Osteoblast (primary cell): ENCODE results near the gene RAMP3. TPM values are rescaled to one million over a fixed set of nuclear protein-coding genes. Genes with fewer than 3 reads are reported as not detected.

ENCODE experiments used
- DNase-seq: peaks from one replicate; pipeline ENCODE4 v3.0.0; 2011; ENCODE audit warnings: low spot score, mixed read lengths; ENCODE audit not compliant: insufficient read length; ENCODE audit errors: missing footprints
- H2AFZ ChIP-seq: 2 replicates; pipeline ENCODE4 v1.6.0; 2011; ENCODE audit warnings: mild to moderate bottlenecking, low read length
- H3K27ac ChIP-seq: 2 replicates; pipeline ENCODE4 v1.5.1; 2011; ENCODE audit warnings: mild to moderate bottlenecking, low read depth, low read length, moderate library complexity
- H3K27me3 ChIP-seq: 2 replicates; pipeline ENCODE4 v1.6.0; 2012; ENCODE audit warnings: mild to moderate bottlenecking, control low read depth, inconsistent platforms, low read length, moderate library complexity; ENCODE audit not compliant: insufficient read depth
- H3K36me3 ChIP-seq: 2 replicates; pipeline ENCODE4 v1.5.1; 2011; ENCODE audit warnings: mild to moderate bottlenecking, low read length, control low read depth, moderate library complexity; ENCODE audit not compliant: insufficient read depth
- H3K4me1 ChIP-seq: 2 replicates; pipeline ENCODE4 v1.5.1; 2011; ENCODE audit warnings: mild to moderate bottlenecking, low read length, control low read depth, moderate library complexity; ENCODE audit not compliant: insufficient read depth
- H3K4me2 ChIP-seq: 2 replicates; pipeline ENCODE4 v1.6.0; 2011; ENCODE audit warnings: mild to moderate bottlenecking, low read length; ENCODE audit not compliant: insufficient read depth
- H3K4me3 ChIP-seq: fragments of 200-600 bp; sonication (generic); 3 replicates; pipeline ENCODE4 v1.5.1; 2012; ENCODE audit warnings: mild to moderate bottlenecking, low read length, inconsistent platforms; ENCODE audit not compliant: insufficient read depth
- H3K79me2 ChIP-seq: 2 replicates; pipeline ENCODE4 v1.6.0; 2012; ENCODE audit warnings: mild to moderate bottlenecking, low read length, control low read depth, inconsistent platforms; ENCODE audit not compliant: insufficient read depth
- H3K9me3 ChIP-seq: 2 replicates; pipeline ENCODE4 v1.5.1; 2011; ENCODE audit warnings: low read depth, low read length, control low read depth
- H4K20me1 ChIP-seq: 2 replicates; pipeline ENCODE4 v1.6.0; 2012; ENCODE audit warnings: mild to moderate bottlenecking, low read length, control low read depth; ENCODE audit not compliant: insufficient read depth
- CTCF ChIP-seq: IDR thresholded peaks from 2 replicates; pipeline ENCODE4 v1.5.1; 2011; ENCODE audit warnings: mild to moderate bottlenecking, low read depth, low read length, moderate library complexity; ENCODE audit errors: extremely low read depth
- total RNA-seq: library from RNA; depleted of rRNA; stranded (reverse); fragments of >200 nt; gene quantifications from 2 replicates; pipeline ENCODE4 v1.2.3, GENCODE V29; 2012

Gene RAMP3
- total RNA-seq, 1 donor, result not detected

DNA sequence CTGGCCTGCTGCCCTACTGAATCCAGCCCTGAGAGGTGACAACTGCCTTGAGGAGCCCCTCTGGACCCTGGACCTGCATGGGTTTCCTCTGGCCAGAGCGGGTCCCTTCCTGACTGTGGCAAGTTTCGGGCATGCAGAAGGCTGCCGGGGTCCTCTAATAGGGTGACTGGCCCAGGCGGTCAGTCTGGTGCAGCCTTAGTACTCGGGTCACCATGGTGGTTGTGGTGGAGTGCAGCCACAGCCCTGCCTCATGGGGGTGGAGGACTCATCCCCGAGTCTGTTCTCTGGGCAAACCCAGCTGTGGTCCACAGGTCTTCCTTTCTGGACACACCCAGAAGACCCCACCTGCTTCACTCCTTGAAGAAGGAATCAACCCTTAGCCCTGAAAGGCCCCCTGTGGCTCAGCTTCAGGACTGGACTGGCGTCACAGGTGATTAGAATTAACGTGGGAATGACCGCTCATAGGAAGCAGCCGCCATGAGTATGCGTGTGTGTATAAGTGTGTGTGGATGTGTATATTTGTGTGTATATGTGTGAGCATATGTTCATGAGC lies 28.7 kb downstream of the RAMP3 start:
- Histone ChIP-seq H3K9me3 (no peaks in the 10 kb centered on the region), H3K79me2 (no peaks in the 10 kb centered on the region), H2AFZ (no peak overlapping the region), H3K4me2 (no peak overlapping the region), H3K36me3 (no peaks in the 10 kb centered on the region), H3K4me3 (no peak overlapping the region), H3K27ac (no peak overlapping the region), H4K20me1 (no peaks in the 10 kb centered on the region), H3K4me1 (no peaks in the 10 kb centered on the region), H3K27me3 (peaks cover 6% of the 10 kb centered on the region)
- TF ChIP-seq CTCF, result no peak
- DNase-seq, result peak; percentile 71

- H3K27me3 ChIP-seq, result peaks cover 13% of the 10 kb centered on the region
- no peak for TF ChIP-seq CTCF
Observed at GRCh38 chr7:45187089-45187945, 29.7 kb downstream of the RAMP3 start.

DNA sequence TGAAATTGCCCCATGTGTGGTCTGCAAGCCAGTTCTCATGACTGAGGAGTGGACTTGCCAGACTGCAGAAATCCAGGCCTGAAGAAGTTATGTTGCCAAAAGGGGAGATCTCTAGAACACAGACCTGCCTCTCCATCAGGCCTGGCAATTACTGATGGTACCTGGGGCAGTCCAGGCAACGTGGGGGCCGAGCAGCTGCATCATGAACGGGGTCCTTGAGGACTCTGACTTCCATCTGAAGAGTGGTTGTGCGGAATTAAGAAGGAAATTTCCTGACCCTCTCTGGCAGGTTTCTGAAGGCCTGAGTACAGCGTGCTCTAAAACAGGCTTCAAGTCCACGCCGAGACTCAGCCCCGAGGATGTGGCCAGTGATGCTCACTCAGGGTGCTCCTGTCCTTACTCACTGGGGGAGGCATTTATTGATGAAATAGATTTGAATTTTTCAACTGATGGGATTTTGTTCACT lies 30.4 kb downstream of the RAMP3 start:
- Histone ChIP-seq H3K27me3 (peaks cover 18% of the 10 kb centered on the region), H3K9me3 (no peaks in the 10 kb centered on the region), H3K4me3 (no peak overlapping the region), H2AFZ (no peak overlapping the region), H3K27ac (no peak overlapping the region), H3K4me2 (no peak overlapping the region), H3K36me3 (no peaks in the 10 kb centered on the region), H3K79me2 (no peaks in the 10 kb centered on the region), H4K20me1 (no peaks in the 10 kb centered on the region), H3K4me1 (no peaks in the 10 kb centered on the region)
- TF ChIP-seq CTCF, result no peak
- DNase-seq, result peak; percentile 75

More at GRCh38 chr7:45187089-45187945, 29.7 kb downstream of the RAMP3 start:
- Histone ChIP-seq H3K36me3 (no peaks in the 10 kb centered on the region), H4K20me1 (no peaks in the 10 kb centered on the region), H3K4me1 (no peaks in the 10 kb centered on the region), H3K9me3 (no peaks in the 10 kb centered on the region), H2AFZ (no peak overlapping the region), H3K4me2 (no peak overlapping the region), H3K4me3 (no peak overlapping the region), H3K27ac (no peak overlapping the region), H3K79me2 (no peaks in the 10 kb centered on the region)
- DNase-seq, result no peak

GRCh38 chr7:45188736-45189135 lies 31.1 kb downstream of the RAMP3 start:
- Histone ChIP-seq H3K27ac (no peak overlapping the region), H3K36me3 (no peaks in the 10 kb centered on the region), H3K4me3 (no peak overlapping the region), H3K4me2 (no peak overlapping the region), H3K79me2 (no peaks in the 10 kb centered on the region), H3K9me3 (no peaks in the 10 kb centered on the region), H3K4me1 (no peaks in the 10 kb centered on the region), H2AFZ (no peak overlapping the region), H4K20me1 (no peaks in the 10 kb centered on the region), H3K27me3 (peaks cover 21% of the 10 kb centered on the region)
- no peak for TF ChIP-seq CTCF
- peak; percentile 36 for DNase-seq
